Measurements from ENCODE around the gene KIR2DL4. TPM values are rescaled to one million over a fixed set of nuclear protein-coding genes. Genes with fewer than 3 reads are reported as not detected.
A peak's percentile ranks its signal among the peaks of the same experiment; 100 is the strongest.

KIR2DL4 gene
- total RNA-seq, 6 donors from 2014 or later = 0.20 to 1.3 (median 0.46) TPM; not detected in 1

GRCh38 chr19:54792814-54793213 is 10.6 kb upstream of the KIR2DL4 start:
- Histone ChIP-seq H3K27ac (peak overlapping the region in 2 of 4 donors; percentile 34 to 46), H3K9me3 (no peaks in the 10 kb centered on the region), H3K4me1 (peaks cover 0 to 5% (median 0%) of the 10 kb centered on the region in 4 donors), H3K27me3 (no peaks in the 10 kb centered on the region), H3K4me3 (peak overlapping the region in 3 of 4 donors; percentile 11 to 38 (median 25)), H3K36me3 (no peaks in the 10 kb centered on the region)
- no peak for TF ChIP-seq POLR2A (IDR thresholded peaks at IDR 0.05)
- no peak for TF ChIP-seq POLR2AphosphoS5 (IDR thresholded peaks at IDR 0.05)
- TF ChIP-seq EP300 (IDR thresholded peaks at IDR 0.05) = no peak
- no peak for TF ChIP-seq CTCF (IDR thresholded peaks at IDR 0.05)
- peak in 1 of 2 donors; percentile 42 for ATAC-seq (ENCODE audit: low FRiP score in 2 of 2)
- no peak for DNase-seq
- 22 to 29% methylated on average over 8 of the region's 8 CpGs for WGBS, 2 donors

- TF ChIP-seq EP300 (IDR thresholded peaks at IDR 0.05) (no peak), POLR2A (IDR thresholded peaks at IDR 0.05) (no peak), CTCF (IDR thresholded peaks at IDR 0.05) (no peak), POLR2AphosphoS5 (IDR thresholded peaks at IDR 0.05) (no peak)
- WGBS, 2 donors = 36% methylated on average over 1 of the region's 1 CpG
Measured at GRCh38 chr19:54795758-54796157, 7.7 kb upstream of the KIR2DL4 start.

GRCh38 chr19:54804101-54804500 is 691 bp downstream of the KIR2DL4 start:
- ATAC-seq (ENCODE audit: low FRiP score in 2 of 2) = peak in 1 of 2 donors; percentile 34
- 52 to 61% methylated on average over 5 of the region's 5 CpGs for WGBS, 2 donors
- no peak overlapping the region for H3K27ac ChIP-seq
- no peaks in the 10 kb centered on the region for H3K36me3 ChIP-seq
- H3K27me3 ChIP-seq = no peaks in the 10 kb centered on the region
- no peak overlapping the region for H3K4me3 ChIP-seq
- TF ChIP-seq CTCF (IDR thresholded peaks at IDR 0.05) (no peak), POLR2AphosphoS5 (IDR thresholded peaks at IDR 0.05) (no peak)
- DNase-seq = no peak
- H3K9me3 ChIP-seq = no peaks in the 10 kb centered on the region
- no peaks in the 10 kb centered on the region for H3K4me1 ChIP-seq

More at GRCh38 chr19:54795758-54796157, 7.7 kb upstream of the KIR2DL4 start:
- Histone ChIP-seq H3K27me3 (no peaks in the 10 kb centered on the region), H3K36me3 (no peaks in the 10 kb centered on the region), H3K27ac (peak overlapping the region in 1 of 4 donors; percentile 11), H3K9me3 (no peaks in the 10 kb centered on the region), H3K4me1 (peaks cover 0 to 5% (median 0%) of the 10 kb centered on the region in 4 donors), H3K4me3 (no peak overlapping the region)
- no peak for ATAC-seq (ENCODE audit: low FRiP score in 2 of 2)
- DNase-seq = no peak

- no peaks in the 10 kb centered on the region for H3K9me3 ChIP-seq
- H3K27me3 ChIP-seq = no peaks in the 10 kb centered on the region
- TF ChIP-seq EP300 (IDR thresholded peaks at IDR 0.05) (no peak), POLR2AphosphoS5 (IDR thresholded peaks at IDR 0.05) (no peak), CTCF (IDR thresholded peaks at IDR 0.05) (no peak), POLR2A (IDR thresholded peaks at IDR 0.05) (no peak)
- H3K27ac ChIP-seq = no peak overlapping the region
- DNase-seq (no peak), ATAC-seq (ENCODE audit: low FRiP score in 2 of 2) (no peak)
- no peak overlapping the region for H3K4me3 ChIP-seq
- no peaks in the 10 kb centered on the region for H3K36me3 ChIP-seq
- 86 to 94% methylated on average over 7 to 10 of the region's 10 CpGs for WGBS, 2 donors
- no peaks in the 10 kb centered on the region for H3K4me1 ChIP-seq
Measured at GRCh38 chr19:54804571-54804970, 1.2 kb downstream of the KIR2DL4 start.
